ENCODE measurements around the gene ARFGAP2.
"Not testable (repeated sequence)": the region's sequence is repeated elsewhere in the genome, so short reads cannot be mapped to it uniquely, and the experiment has no call there.

Gene ARFGAP2

DNA sequence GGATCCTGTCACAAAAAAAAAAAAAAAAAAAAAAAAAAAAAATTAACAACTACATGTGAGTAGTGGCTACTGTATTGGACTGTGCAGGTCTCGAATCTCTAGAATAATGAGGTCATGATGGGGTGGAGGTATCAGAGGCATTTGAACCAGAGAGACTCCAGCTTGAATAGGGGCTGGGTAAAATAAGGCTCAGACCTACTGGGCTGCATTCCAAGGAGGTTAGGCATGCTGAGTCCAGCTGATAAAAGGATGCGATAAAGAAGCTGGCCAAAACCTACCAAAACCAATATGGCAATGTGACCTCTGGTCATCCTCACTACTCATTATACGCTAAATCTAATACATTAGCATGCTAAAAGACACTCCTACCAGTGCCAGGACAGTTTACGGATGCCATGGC lies 15.4 kb upstream of the ARFGAP2 start:
- H3K4me3 ChIP-seq, result no peak overlapping the region
- H3K9me3 ChIP-seq (ENCODE audit: low read depth, low read length), result no peaks in the 10 kb centered on the region
- H3K27ac ChIP-seq, result no peak overlapping the region
- no peaks in the 10 kb centered on the region for H3K36me3 ChIP-seq (ENCODE audit: insufficient read depth, low read length)
- no peak for DNase-seq (ENCODE audit: low read depth, low spot score)
- TF ChIP-seq POLR2AphosphoS5 (IDR thresholded peaks at IDR 0.05; ENCODE audit: borderline replicate concordance, low read depth, low read length) (no peak), EZH2 (IDR thresholded peaks at IDR 0.05) (no peak), FOXP2 (optimal IDR thresholded peaks at IDR 0.05; ENCODE audit: control extremely low read depth, extremely low read length, insufficient read depth) (no peak)
- no peak overlapping the region for H3K9ac ChIP-seq (ENCODE audit: insufficient read length)

DNA sequence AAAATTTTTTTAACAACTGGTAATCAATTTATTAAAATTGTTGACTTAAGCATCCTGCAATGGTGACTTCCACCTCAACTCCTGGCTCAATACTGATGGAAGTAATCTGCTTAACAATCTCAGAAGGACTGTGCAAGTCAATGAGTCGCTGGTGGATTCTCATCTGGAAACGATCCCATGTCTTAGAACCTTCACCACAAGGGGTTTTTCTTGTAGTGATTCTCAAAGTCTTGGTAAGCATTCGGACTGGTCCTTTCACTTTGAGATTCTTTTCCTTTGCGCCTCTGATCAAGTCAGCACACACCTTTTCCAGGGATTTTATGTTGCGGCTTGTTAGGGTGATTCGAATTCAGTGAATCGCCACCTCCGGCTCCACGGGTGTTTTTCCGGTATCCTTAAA lies 14.5 kb upstream of the ARFGAP2 start:
- not testable (repeated sequence) for H3K36me3 ChIP-seq (ENCODE audit: insufficient read depth, low read length); H3K9ac ChIP-seq (ENCODE audit: insufficient read length); DNase-seq (ENCODE audit: low read depth, low spot score); H3K27ac ChIP-seq; H3K9me3 ChIP-seq (ENCODE audit: low read depth, low read length); H3K4me3 ChIP-seq

DNA sequence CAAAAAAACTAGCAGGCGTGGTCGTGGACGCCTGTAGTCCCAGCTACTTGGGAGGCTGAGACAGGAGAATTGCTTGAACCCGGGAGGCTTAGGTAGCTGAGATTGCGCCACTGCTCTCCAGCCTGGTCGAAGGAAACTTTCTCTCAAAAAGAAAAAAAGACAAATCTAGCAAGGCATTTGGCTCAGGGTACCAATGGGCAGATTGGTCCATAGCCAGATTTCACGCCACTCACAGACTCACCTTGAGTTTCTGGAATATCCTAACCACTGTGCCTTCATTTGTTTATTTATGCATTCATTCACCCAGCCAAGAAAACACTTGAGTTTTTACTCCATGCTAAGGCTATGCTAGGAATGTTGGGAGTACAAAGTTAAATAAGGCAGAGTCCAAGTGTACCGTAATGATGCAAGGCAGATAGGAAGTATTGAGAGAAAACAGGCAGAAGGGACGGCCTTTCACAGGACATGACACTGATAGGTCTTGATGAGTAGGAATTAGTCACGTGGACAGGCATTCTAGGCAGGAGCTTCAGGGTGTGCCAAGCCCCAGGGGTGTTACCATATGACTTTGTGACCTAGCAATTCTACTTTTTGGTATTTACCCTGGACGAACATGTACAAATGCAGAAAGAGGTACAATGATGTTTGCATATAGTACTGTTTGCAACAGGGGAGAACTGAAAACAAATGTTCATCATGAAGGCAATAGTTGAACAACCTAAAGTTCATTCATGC lies 12.6 kb upstream of the ARFGAP2 start:
- DNase-seq (ENCODE audit: low read depth, low spot score), result no peak
- H3K9ac ChIP-seq (ENCODE audit: insufficient read length), result no peak overlapping the region
- TF ChIP-seq POLR2AphosphoS5 (IDR thresholded peaks at IDR 0.05; ENCODE audit: borderline replicate concordance, low read depth, low read length) (no peak), EZH2 (IDR thresholded peaks at IDR 0.05) (no peak), FOXP2 (optimal IDR thresholded peaks at IDR 0.05; ENCODE audit: control extremely low read depth, extremely low read length, insufficient read depth) (no peak)
- H3K27ac ChIP-seq, result no peak overlapping the region
- H3K9me3 ChIP-seq (ENCODE audit: low read depth, low read length), result no peaks in the 10 kb centered on the region
- no peaks in the 10 kb centered on the region for H3K36me3 ChIP-seq (ENCODE audit: insufficient read depth, low read length)
- H3K4me3 ChIP-seq, result no peak overlapping the region

DNA sequence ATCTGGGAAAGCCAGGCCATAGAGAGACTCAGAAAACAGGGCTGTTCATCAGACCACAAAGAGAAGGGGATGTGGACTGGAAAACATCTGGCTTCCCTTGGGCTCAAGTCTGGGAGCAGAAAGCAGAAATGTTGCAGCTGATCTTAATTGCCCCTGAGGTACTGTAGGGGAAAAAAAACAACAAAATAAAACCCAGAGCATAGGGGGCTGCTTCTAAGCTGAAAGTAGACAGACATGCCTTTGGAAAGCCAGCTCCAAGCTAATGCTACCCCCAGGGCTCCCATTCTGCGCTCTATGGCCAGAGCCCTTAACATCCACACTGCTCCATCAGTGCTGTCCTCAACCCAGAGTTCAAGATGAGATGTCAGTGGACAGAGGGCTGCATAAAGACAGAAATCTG lies 11.6 kb upstream of the ARFGAP2 start:
- Histone ChIP-seq H3K36me3 (ENCODE audit: insufficient read depth, low read length) (no peaks in the 10 kb centered on the region), H3K27ac (peak overlapping the region; percentile 47), H3K9ac (ENCODE audit: insufficient read length) (peak overlapping the region; percentile 3), H3K4me3 (peak overlapping the region; percentile 93), H3K9me3 (ENCODE audit: low read depth, low read length) (no peaks in the 10 kb centered on the region)
- DNase-seq (ENCODE audit: low read depth, low spot score), result no peak
- TF ChIP-seq FOXP2 (optimal IDR thresholded peaks at IDR 0.05; ENCODE audit: control extremely low read depth, extremely low read length, insufficient read depth) (no peak), POLR2AphosphoS5 (IDR thresholded peaks at IDR 0.05; ENCODE audit: borderline replicate concordance, low read depth, low read length) (no peak), EZH2 (IDR thresholded peaks at IDR 0.05) (no peak)

DNA sequence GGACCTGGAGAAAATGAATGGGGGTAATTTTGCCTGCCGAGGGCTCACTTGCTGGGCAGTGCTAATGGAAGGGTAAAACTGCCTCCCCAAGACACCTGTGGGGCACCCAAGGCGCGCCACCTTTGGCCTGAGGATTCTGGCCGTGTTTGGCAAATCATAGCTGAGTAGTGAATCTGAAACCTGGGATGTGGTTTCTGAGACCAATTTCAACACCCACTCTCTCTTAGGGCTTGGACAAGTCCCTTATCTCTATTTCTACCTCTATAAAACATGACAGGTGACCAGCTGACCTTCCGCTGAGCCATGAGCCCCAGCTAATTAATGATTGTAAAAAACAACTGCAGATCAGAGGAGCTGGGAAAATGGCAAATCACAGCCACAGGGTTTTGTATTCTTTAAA lies 11.0 kb upstream of the ARFGAP2 start:
- peak overlapping the region; percentile 47 for H3K27ac ChIP-seq
- H3K9me3 ChIP-seq (ENCODE audit: low read depth, low read length), result no peaks in the 10 kb centered on the region
- H3K4me3 ChIP-seq, result peak overlapping the region; percentile 93
- peak overlapping the region; percentile 70 for H3K9ac ChIP-seq (ENCODE audit: insufficient read length)
- no peaks in the 10 kb centered on the region for H3K36me3 ChIP-seq (ENCODE audit: insufficient read depth, low read length)
- no peak for DNase-seq (ENCODE audit: low read depth, low spot score)
- no peak for TF ChIP-seq FOXP2 (optimal IDR thresholded peaks at IDR 0.05; ENCODE audit: control extremely low read depth, extremely low read length, insufficient read depth)
- no peak for TF ChIP-seq POLR2AphosphoS5 (IDR thresholded peaks at IDR 0.05; ENCODE audit: borderline replicate concordance, low read depth, low read length)
- TF ChIP-seq EZH2 (IDR thresholded peaks at IDR 0.05), result no peak

DNA sequence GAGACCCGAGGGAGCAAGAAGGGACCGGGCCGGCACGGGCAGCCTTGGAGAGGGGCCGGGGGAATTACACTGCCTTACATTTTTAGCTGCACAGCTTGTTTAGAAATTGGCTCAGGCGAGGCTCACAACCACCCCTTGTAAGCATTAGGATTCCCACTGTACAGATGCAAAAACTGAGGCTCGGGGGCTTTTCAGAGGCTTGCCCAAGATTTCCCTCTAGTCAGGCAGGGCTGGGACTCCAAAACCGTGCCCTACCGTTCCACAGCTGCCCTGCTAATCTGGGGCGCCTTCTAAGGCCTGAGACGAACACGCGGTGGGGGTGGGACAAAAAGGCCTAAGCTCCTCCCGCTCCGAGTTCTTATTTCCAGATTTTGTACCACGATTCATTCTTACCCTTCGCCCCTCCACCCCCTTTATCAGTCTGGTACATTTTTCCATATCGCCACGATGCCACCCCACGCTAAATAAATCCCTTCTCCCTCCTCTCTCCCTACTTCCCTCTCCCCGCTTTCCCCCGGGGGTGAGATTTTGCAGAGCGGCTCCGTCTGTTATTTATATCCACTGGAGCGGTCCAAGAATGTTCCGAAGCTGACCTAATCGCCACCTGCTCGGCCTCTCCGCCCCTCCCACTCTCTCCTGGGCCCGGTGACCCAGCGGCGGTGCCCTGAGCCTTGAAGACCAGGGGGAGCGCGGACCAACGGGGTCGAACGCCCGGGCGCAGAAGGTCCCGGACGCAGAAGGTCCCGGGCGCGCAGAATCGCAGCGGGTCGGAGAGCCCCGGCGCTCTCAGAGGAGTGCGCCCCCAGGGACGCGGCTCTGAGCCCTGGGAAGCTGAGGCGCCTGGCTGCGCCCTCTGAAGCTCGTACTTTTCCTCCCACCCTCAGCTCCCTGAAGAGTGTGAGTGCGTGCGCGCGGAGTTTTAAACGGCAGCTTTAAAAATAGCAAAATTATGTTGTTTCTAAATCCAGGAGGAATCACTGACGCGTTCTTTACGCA lies 10.3 kb upstream of the ARFGAP2 start:
- TF ChIP-seq POLR2AphosphoS5 (IDR thresholded peaks at IDR 0.05; ENCODE audit: borderline replicate concordance, low read depth, low read length) (peak; percentile 89), EZH2 (IDR thresholded peaks at IDR 0.05) (no peak), FOXP2 (optimal IDR thresholded peaks at IDR 0.05; ENCODE audit: control extremely low read depth, extremely low read length, insufficient read depth) (no peak)
- DNase-seq (ENCODE audit: low read depth, low spot score), result peak; percentile 45
- Histone ChIP-seq H3K9me3 (ENCODE audit: low read depth, low read length) (no peaks in the 10 kb centered on the region), H3K36me3 (ENCODE audit: insufficient read depth, low read length) (no peaks in the 10 kb centered on the region), H3K27ac (peak overlapping the region; percentile 70; the same call in 1 of the 2 replicates), H3K9ac (ENCODE audit: insufficient read length) (peak overlapping the region; percentile 72), H3K4me3 (peak overlapping the region; percentile 93)

DNA sequence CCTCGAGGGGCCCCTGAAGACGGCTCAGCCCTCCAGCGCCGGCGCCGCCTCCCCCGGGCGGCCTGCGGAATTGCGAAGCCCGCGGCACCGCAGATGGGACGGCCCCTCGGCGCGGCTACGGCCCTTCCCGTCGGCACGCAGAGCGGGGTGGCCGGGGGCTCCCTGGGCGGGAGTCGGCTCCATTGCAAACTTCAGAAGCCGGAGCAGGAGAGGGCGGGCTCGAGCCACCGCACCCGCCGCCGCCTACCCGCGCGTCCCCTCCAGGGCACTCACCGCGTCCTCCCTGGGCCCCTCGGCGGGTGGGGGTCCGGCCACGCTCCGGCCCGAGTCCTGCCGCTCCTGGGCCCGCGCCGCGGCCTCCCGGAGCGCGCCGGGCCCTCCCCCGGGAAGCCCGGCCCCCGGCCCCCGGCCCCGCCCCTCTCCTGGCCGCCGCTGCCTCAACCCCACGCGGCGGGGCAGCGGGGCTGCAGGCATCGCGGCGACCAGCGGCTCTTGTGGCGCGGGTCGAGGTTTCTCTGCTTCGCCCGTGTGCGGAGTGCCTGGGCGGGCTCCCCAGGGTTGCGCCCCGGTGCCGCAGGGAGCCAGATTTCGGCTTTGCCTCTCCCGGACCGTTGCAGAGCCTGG lies 9.5 kb upstream of the ARFGAP2 start, which contains the start of gene PACSIN3:
Gene PACSIN3 (minus strand): TSS at position 359 of the 624 bp plus-strand sequence. CDS start 3,707 bp downstream, outside the sequence.
- Histone ChIP-seq H3K9ac (ENCODE audit: insufficient read length) (peak within 1 kb of the TSS; percentile 84), H3K9me3 (ENCODE audit: low read depth, low read length) (no peaks in the 10 kb centered on the region), H3K27ac (peak within 1 kb of the TSS; percentile 70; the same call in 1 of the 2 replicates), H3K4me3 (peak within 1 kb of the TSS; percentile 93), H3K36me3 (ENCODE audit: insufficient read depth, low read length) (no peaks in the 10 kb centered on the region)
- TF ChIP-seq EZH2 (IDR thresholded peaks at IDR 0.05) (no peak), FOXP2 (optimal IDR thresholded peaks at IDR 0.05; ENCODE audit: control extremely low read depth, extremely low read length, insufficient read depth) (no peak), POLR2AphosphoS5 (IDR thresholded peaks at IDR 0.05; ENCODE audit: borderline replicate concordance, low read depth, low read length) (peak; percentile 54; the same call in 1 of the 2 replicates)
- no peak for DNase-seq (ENCODE audit: low read depth, low spot score)
